Measurements from ENCODE around the gene B4GALT3. TPM values are rescaled to one million over a fixed set of nuclear protein-coding genes. Genes with fewer than 3 reads are reported as not detected.

The B4GALT3 gene
- total and polyA plus RNA-seq, 12 donors: 11.5 to 28.9 (median 19.6) TPM

- Histone ChIP-seq H3K9me3 (no peaks in the 10 kb centered on the region), H3K27ac (peak overlapping the region; percentile 70 to 93 (median 88)), H3K27me3 (no peaks in the 10 kb centered on the region), H3K36me3 (peaks cover 0 to 48% (median 15%) of the 10 kb centered on the region in 9 donors), H3K4me3 (peak overlapping the region; percentile 60 to 89 (median 76)), H3K4me1 (peaks cover 3 to 49% (median 36%) of the 10 kb centered on the region in 9 donors)
- ATAC-seq (peak in 5 of 8 donors; percentile 4 to 42 (median 12)), DNase-seq (no peak)
- TF ChIP-seq, protein P1, sequence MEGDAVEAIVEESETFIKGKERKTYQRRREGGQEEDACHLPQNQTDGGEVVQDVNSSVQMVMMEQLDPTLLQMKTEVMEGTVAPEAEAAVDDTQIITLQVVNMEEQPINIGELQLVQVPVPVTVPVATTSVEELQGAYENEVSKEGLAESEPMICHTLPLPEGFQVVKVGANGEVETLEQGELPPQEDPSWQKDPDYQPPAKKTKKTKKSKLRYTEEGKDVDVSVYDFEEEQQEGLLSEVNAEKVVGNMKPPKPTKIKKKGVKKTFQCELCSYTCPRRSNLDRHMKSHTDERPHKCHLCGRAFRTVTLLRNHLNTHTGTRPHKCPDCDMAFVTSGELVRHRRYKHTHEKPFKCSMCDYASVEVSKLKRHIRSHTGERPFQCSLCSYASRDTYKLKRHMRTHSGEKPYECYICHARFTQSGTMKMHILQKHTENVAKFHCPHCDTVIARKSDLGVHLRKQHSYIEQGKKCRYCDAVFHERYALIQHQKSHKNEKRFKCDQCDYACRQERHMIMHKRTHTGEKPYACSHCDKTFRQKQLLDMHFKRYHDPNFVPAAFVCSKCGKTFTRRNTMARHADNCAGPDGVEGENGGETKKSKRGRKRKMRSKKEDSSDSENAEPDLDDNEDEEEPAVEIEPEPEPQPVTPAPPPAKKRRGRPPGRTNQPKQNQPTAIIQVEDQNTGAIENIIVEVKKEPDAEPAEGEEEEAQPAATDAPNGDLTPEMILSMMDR (IDR thresholded peaks at IDR 0.05): no peak
- WGBS, 2 donors: 16 to 19% methylated on average over 17 of the region's 17 CpGs
- intact Hi-C loops (cut with DNase I): no loop called here
Observed at GRCh38 chr1:161176468-161177111, 717 bp downstream of the B4GALT3 start.

DNA sequence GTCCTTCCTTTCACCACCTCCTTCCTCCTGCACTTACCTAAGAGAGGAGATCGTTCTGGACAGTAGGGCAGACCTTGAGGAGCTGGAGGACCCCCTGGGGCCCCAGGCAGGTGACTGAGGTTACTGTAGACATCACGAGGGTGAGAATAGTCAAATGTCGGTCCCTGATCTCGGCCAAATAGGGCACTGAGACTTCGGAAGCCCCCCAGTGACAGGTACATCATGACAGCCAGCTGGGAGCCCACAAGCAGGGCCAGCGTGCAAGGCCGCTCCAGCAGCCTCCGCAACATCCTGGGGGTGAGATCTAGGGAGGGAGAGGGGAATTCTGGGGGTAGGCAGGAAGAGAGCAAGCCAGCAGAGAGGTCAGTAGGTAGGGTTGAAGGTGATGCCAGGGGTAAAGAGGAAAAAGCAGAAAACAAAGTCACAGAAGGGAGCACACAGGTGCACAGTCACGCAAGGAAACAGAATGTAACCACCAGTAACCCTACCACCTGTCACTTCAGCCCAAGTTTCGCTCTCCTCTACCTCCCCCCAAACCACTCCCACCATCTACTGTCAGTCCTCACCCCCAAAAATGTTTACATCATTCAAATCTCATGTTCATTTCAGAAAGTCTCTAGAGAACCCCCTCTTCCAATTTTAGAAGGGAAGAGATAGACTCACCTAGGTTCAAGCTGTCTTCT is 1.4 kb downstream of the B4GALT3 start:
- H3K4me1 ChIP-seq: peaks cover 3 to 51% (median 36%) of the 10 kb centered on the region in 9 donors
- H3K36me3 ChIP-seq: peaks cover 0 to 55% (median 22%) of the 10 kb centered on the region in 9 donors
- peak overlapping the region in 6 of 10 donors; percentile 84 to 93 (median 90) for H3K27ac ChIP-seq
- TF ChIP-seq, protein P1 (IDR thresholded peaks at IDR 0.05): no peak
- WGBS, 2 donors: 86 to 90% methylated on average over 10 of the region's 10 CpGs
- H3K9me3 ChIP-seq: no peaks in the 10 kb centered on the region
- H3K27me3 ChIP-seq: no peaks in the 10 kb centered on the region
- ATAC-seq (no peak), DNase-seq (no peak)
- intact Hi-C loops (cut with DNase I): no loop called here
- H3K4me3 ChIP-seq: peak overlapping the region in 8 of 10 donors; percentile 60 to 89 (median 72)

GRCh38 chr1:161174911-161175310 is 2.4 kb downstream of the B4GALT3 start:
- Histone ChIP-seq H3K9me3 (no peaks in the 10 kb centered on the region), H3K27me3 (no peaks in the 10 kb centered on the region), H3K4me3 (no peak overlapping the region), H3K36me3 (peaks cover 0 to 65% (median 29%) of the 10 kb centered on the region in 9 donors), H3K4me1 (peaks cover 3 to 51% (median 36%) of the 10 kb centered on the region in 9 donors), H3K27ac (peak overlapping the region in 1 of 10 donors; percentile 11)
- intact Hi-C loops (cut with DNase I): no loop called here
- ATAC-seq (no peak), DNase-seq (no peak)
- TF ChIP-seq, protein P1 (IDR thresholded peaks at IDR 0.05): no peak
- whole genome bisulfite sequencing, 2 donors: 96 to 97% methylated on average over 11 of the region's 11 CpGs

GRCh38 chr1:161173711-161174110 is 3.6 kb downstream of the B4GALT3 start:
- peaks cover 3 to 51% (median 36%) of the 10 kb centered on the region in 9 donors for H3K4me1 ChIP-seq
- no peak overlapping the region for H3K4me3 ChIP-seq
- intact Hi-C loops (cut with DNase I): no loop called here
- peak overlapping the region in 8 of 10 donors; percentile 32 to 70 (median 57) for H3K27ac ChIP-seq
- peaks cover 0 to 77% (median 29%) of the 10 kb centered on the region in 9 donors for H3K36me3 ChIP-seq
- H3K9me3 ChIP-seq: no peaks in the 10 kb centered on the region
- DNase-seq (no peak), ATAC-seq (no peak)
- WGBS, 2 donors: 93% methylated on average over 11 of the region's 11 CpGs
- TF ChIP-seq, protein P1 (IDR thresholded peaks at IDR 0.05): no peak
- no peaks in the 10 kb centered on the region for H3K27me3 ChIP-seq

Measured in heart right ventricle (tissue), 16 donors.